Stimulated activated CD4-positive, alpha-beta T cell treated with anti-CD3 and anti-CD28 coated beads, Interleukin-2, amount 100 ng/mL, for 4 hours (primary cell): ENCODE data around the gene ITGA2.

Experiments
- DNase-seq: peaks from one replicate; pipeline ENCODE4 v3.0.0-alpha.2; 2020; ENCODE audit warnings: low read depth

ITGA2 gene

GRCh38 chr5:52988335-52989024 lies 672 bp upstream of the ITGA2 start:
- no peak for DNase-seq

DNA sequence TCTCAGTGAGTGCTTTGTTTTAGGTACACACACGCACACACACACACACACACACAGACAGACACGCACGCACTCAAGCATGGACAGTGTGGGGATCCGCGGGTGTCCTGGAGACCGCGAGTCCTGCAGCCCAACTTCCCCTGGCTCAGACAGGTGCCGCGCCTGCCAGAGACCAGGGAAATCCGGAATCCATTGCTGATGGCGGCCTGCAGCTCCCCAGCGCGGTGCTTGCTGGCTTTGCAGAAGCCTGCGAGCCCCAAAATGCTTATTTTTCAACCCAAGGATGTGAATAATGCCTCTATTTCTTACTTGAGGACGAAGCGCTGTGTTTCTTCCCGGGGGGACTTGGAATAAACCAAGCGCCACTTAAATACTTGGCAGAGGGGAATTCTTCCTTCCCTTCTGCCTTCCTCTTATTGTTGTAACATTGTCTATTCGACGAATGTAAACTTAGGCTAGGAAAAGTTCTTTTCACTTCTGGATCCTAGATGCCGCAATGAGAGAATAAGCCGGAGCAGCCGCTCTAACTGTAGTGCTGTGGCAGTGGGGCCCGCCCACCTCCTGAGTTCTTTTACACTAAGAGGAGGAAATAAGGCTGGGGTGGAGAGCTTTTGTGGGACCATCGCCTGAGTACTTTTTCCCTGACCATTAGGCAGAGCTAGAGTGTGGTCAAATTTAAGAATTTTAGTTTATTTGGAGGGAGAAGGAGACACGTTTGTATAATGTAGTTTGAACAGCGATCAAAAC lies 802 bp downstream of the ITGA2 start:
- no peak for DNase-seq

- DNase-seq, result no peak
These were observed 1.4 kb downstream of the ITGA2 start for GRCh38 chr5:52990528-52990925.

DNA sequence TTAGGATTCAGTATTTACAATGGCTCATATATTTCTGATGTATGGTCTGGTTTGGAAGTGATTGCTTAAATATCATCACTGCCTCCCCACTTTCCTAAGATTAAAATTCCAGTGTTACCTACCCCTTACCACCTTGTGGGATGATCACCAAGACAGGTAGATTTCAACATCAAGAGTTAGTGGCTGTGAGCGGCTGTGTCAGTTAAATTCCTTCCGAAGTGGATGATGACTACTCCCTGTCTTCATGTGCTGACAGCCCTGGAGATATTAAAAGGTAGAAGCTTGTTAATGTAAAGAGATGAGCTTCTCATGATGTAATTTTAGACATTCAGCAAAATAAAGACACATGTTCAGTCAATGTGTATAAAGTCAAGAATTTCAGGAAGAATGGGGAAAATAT lies 4.2 kb downstream of the ITGA2 start:
- no peak for DNase-seq

GRCh38 chr5:52994266-52994665 lies 5.1 kb downstream of the ITGA2 start:
- DNase-seq, result no peak

DNA sequence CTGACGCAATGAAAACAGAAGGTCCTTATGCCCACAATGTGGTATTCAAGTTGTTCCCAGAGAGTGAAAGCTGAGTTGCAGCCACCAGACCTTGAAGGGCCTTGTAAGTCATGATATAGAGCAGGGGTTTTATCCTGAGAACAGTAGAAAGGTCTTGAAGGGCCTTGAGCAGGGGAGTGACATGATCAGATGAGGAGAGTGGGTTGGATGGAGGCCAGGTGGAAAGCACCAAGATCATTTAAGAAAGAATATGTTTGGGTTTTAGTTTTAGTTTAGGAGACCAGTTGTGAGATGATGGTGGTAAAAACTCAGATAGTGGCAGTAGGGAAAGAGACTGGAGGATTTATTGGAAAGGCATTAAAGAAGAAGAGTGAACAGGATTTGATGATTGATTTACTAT lies 5.9 kb downstream of the ITGA2 start:
- no peak for DNase-seq

DNA sequence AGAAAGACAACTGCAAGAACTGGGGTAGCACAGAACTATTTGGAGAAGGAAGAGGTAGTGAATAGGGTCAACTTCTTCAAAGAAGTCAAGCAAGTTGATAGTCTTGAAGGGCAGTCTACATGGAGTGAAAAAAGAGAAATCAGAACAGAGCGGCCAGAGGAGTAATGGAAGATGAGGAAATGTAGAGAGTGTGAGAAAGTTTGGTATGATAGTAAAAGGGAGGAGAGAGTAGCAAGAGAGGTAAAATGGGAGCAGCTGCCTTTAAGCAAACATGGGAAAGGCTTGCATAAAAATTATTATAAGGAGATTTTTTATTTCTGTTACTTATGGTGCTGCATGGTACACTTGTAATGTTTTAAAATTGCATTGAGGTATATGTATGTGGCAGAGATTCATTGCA lies 6.8 kb downstream of the ITGA2 start:
- no peak for DNase-seq

DNA sequence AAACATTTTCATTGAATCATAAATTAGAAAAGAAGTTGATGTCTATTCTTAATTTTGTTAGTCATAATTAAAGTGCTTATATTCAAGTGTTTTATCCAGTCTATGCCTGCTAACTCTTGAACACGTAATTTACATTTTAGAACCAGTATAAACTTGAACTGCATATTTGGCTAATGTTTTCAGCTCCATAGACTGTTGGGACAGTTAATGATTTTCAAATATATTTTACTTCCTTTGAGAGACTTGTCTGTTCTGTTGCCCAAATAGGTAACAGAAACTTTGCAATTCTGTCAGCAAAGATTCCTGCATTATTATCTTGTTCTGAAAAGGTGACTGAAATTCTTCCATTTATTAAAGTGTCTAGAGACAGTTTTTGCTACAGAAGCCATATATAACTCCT lies 7.8 kb downstream of the ITGA2 start:
- DNase-seq, result no peak

DNA sequence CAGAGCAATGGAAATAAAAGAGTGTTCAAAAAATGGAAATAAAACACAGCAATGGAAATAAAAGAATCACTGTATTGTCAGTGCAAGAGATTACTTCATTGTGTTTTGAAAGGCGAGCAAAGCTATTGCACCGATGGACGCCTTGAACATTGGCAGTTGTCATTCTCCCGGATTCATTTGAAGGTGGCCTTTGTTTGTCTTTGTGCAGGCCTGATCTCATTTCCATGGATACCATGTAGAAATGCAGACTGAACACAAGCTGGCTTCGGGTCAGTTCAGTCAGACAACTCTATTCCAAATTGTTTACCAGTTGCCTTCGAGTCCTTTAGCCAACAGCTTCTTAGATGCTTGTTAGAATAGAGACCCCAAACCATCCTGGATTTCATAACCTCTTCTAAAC lies 8.3 kb downstream of the ITGA2 start:
- DNase-seq, result no peak

DNA sequence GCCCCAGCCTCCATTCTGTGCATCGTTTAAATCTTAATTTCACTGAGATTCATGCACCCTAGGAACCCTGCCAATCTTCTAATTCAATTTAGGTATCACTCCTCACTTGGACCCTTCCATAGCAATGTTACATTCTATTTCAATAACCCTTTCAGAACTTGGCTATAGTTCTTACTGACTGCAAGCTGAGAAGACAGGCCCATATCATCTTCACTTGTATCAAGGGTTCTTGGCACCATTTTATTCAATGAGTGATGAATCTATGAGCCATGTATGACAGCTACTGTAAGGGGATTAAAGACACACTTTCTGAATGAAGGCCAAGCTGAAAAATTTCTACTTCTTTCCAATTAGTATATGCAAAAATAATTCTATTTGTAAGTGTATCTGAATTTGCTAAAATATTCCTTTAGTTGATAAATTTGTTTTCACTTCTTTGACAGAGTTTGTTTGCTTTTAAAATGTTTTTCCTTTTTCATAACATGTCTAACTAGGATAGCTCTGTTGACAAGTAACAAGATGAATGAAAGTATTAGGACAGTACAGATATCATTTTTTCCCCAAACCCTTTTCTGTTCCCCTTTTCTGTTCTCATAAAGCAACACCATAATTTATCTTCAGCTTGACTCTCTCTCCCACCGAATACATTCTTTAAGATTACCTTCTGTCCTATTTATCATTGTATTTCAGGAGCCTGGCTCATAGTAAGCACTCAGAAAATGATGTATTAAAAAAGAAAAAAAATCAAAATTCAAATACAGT lies 9.6 kb downstream of the ITGA2 start:
- no peak for DNase-seq

- DNase-seq, result no peak
These were observed 10.3 kb downstream of the ITGA2 start for GRCh38 chr5:52999344-52999949.

DNA sequence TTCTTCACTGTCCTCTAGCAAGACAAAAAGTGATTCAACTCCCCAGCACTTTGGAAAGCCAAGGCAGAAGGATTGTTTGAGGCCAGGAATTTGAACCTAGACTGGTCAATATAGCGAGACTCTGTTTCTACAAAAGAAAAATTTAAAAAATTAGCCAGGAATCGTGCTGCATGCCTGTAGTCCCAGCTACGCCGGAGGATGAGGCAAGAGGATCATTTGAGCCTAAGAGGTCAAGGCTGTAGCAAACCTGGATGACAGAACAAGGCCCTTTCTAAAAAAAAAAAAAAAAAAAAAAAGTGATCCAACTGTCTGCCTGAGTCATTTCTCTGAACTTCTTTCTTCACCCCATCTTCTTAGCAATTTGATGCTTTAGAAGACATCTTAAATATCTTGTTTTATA lies 12.4 kb downstream of the ITGA2 start:
- DNase-seq, result no peak

GRCh38 chr5:53002491-53002890 lies 13.3 kb downstream of the ITGA2 start:
- no peak for DNase-seq

- DNase-seq, result no peak
These were observed 14.0 kb downstream of the ITGA2 start for GRCh38 chr5:53003144-53003543.

GRCh38 chr5:53006911-53007890 lies 18.0 kb downstream of the ITGA2 start:
- no peak for DNase-seq

GRCh38 chr5:53008751-53009150 lies 19.6 kb downstream of the ITGA2 start:
- no peak for DNase-seq

DNA sequence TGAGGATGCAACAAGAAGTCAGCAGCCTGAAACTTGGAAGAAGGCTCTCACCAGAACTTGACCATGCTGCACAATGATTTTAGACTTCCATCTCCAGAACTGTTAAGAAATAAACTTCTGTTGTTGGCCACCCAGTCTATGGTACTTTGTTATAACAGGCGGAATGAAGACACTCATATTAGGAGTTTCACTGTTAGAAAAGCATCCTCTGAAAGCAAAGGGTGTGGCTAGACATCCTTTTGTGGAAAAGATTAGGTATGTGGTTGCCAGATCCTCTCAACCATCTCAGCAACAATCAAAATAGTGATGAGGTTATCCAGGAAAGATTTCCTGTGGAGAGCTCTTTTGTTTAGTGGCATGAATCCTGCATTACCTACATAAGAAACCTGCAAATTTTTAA lies 20.7 kb downstream of the ITGA2 start:
- no peak for DNase-seq

GRCh38 chr5:53010814-53011213 lies 21.7 kb downstream of the ITGA2 start:
- no peak for DNase-seq

DNA sequence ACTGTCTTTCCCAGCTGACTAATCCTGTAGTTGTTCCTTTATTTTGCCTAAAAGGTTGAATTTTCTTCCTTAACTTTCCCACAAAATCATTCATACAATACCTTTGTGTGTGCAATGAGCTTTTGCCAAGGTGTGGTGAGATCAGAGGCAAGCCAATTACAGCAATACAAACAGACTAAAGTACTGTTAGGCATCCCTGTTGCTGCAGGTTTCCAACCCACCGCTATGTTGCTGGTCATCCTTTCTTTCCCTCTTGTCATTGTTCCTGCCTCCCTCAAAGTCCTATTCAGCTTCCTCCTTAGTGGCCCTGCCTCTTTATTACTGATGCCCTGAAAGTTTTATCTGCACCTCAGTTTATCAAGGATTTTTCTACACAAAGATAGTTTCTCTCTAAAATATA lies 22.1 kb downstream of the ITGA2 start:
- DNase-seq, result no peak

- DNase-seq, result no peak
These were observed 24.7 kb downstream of the ITGA2 start for GRCh38 chr5:53013857-53014256.

DNA sequence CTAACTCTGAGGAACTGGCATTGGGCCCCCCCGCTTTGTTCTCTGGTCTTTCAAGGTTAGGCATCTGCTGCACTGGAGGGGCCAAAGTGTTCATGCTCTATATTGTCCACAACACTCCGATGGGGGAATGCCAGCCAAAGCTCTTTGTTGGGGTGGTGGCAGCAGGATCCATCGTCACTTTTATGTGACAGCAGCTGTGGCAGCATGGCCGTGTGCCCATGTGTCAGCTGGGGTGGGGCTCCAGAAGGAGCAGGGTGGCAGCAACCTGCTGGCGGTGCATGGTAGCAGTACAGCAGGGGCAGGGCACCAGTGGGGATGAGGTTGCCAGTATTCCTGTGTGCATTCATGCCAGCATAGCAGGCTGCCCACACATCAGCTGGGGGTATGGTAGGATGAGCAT lies 28.2 kb downstream of the ITGA2 start:
- no peak for DNase-seq
